Ishikawa (cell line): Measurements from ENCODE around the gene EHD4.

ENCODE experiments used
- CEBPB ChIP-seq: IDR thresholded peaks from 2 replicates; pipeline ENCODE4 v1.6.1; 2012
- TEAD4 ChIP-seq: IDR thresholded peaks from 2 replicates; pipeline ENCODE4 v1.6.1; 2012

DNA sequence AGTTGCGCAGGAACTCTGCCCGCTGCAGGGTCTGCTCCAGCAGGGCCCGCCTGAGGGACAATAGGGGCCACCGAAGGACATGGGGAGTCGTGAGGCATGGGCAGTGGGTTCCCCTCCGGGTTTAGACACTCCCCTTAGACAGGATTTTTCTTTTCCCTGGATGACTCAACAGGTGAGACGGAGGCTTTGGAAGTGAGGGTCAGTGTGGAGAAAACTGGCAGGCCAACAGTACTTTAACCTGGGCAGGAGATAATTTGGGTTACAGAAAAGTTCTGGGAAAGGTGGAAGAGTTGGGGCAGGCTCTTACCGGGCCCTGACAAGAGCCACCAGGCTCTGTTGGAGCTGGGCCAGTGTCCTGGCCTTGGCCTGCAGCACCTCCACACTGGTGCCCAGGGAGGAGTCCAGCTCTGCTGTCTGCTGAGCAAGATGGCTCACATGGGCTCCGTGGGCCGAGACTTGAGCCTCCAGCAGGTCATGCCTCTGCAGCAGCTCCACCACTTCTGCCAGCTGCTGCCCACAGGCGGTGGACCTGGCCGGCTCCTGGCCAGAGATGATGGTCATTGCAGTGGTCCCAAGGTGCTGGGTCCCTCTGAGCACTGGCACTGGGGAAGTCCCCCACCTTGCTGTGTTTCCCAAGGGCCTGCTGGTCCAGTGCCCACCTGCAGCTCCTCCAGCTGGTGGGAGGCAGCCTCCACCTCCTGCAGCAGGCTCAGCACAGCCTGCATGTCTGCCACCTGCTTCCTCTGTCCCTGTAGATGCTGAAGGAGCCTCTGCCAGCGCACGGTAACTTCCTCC is 89.5 kb downstream of the EHD4 start:
- TF ChIP-seq CEBPB (no peak), TEAD4 (no peak)
